LHCN-M2 (cell line): ENCODE results near the gene GMIP. TPM values are rescaled to one million over a fixed set of nuclear protein-coding genes. Genes with fewer than 3 reads are reported as not detected.

Experiments
- total RNA-seq: library from RNA; depleted of rRNA; stranded (reverse); fragments of >200 nt; gene quantifications from 2 replicates; pipeline ENCODE4 v1.2.3, GENCODE V29; 2014; rRNA removed

Gene GMIP
- total RNA-seq, 1 experiment from 2014 or later, result 5.6 TPM

Other genes starting within 250 kb of the GMIP start
- 60.7 and 64.1 TPM in 2 replicates for gene GATAD2A, start 238.0 kb downstream of the GMIP start, total RNA-seq
- gene TSSK6, start 128.1 kb downstream of the GMIP start, total RNA-seq, result 2.4 TPM in 2 replicates
- 20.2 and 32.4 TPM in 2 replicates for gene NDUFA13, start 127.4 kb downstream of the GMIP start, total RNA-seq
- gene YJEFN3, start 114.7 kb downstream of the GMIP start, total RNA-seq, result 0.69 and 0.90 TPM in 2 replicates
- 0.06 TPM in 2 replicates for gene CILP2, start 105.4 kb downstream of the GMIP start, total RNA-seq
- gene PBX4, start 25.0 kb downstream of the GMIP start, total RNA-seq, result 0.69 and 1.1 TPM in 2 replicates
- 0.52 and 1.4 TPM in 2 replicates for gene LPAR2, start 15.4 kb downstream of the GMIP start, total RNA-seq
- 106 and 133 TPM in 2 replicates for gene ATP13A1, start 20.0 kb upstream of the GMIP start, total RNA-seq
- gene ZNF101, start 25.2 kb upstream of the GMIP start, total RNA-seq, result 5.5 and 10.6 TPM in 2 replicates
- 3.1 and 4.0 TPM in 2 replicates for gene ZNF14, start 89.5 kb upstream of the GMIP start, total RNA-seq
- 9.4 and 15.0 TPM in 2 replicates for gene ZNF506, start 178.1 kb upstream of the GMIP start, total RNA-seq
- gene ZNF253, start 222.2 kb upstream of the GMIP start, total RNA-seq, result 9.9 and 11.2 TPM in 2 replicates